A549 (cell line): ENCODE data around the gene SDF2. TPM values are rescaled to one million over a fixed set of nuclear protein-coding genes. Genes with fewer than 3 reads are reported as not detected.

Source experiments
- ATAC-seq, 2 experiments: fragments of 200-7000 bp in 1 of 2; fragments of >200 bp in 1 of 2; cut with Nextera tagmentation in 1 of 2; cut with Tn5 transposase in 1 of 2; 3 replicates each; pipeline versions ENCODE4 v1.8.0 to v1.9.1; 2018 to 2020; ENCODE audit warnings: mild to moderate bottlenecking in 1 of 2, moderate library complexity in 1 of 2
- CTCF ChIA-PET: fragments of 300-600 bp; sonication (Branson Sonifier 250); formaldehyde crosslinking; extraction: SDS; loops from one replicate; lab custom pipeline; 2021; ENCODE audit warnings: antibody characterized with exemption, inconsistent platforms; lab: Yijun Ruan, JAX
- POLR2A ChIA-PET: fragments of 350-600 bp; formaldehyde crosslinking; extraction: SDS; loops from one replicate; lab custom pipeline; 2021; ENCODE audit warnings: antibody characterized with exemption, inconsistent platforms; lab: Yijun Ruan, JAX
- DNase-seq, 2 experiments: peaks; one replicate each; pipeline versions ENCODE4 v3.0.0 to v3.0.0-alpha.2; 2011 to 2016; ENCODE audit warnings: low read depth in 1 of 2, low spot score in 1 of 2
- FAIRE-seq: peaks from 2 replicates; lab custom pipeline; 2011; peaks lifted over from hg19 to GRCh38; lab: Jason Lieb, UNC
- H3K27ac ChIP-seq, 2 experiments: fragments of >200 bp; sonication (Bioruptor Twin); formaldehyde crosslinking; 3 replicates each; pipeline ENCODE4 v1.5.1; 2016 to 2017
- H3K4me1 ChIP-seq: fragments of >200 bp; sonication (Bioruptor Twin); formaldehyde crosslinking; 3 replicates; pipeline ENCODE4 v1.6.1; 2016
- H3K4me2 ChIP-seq: fragments of >200 bp; sonication (Bioruptor Twin); formaldehyde crosslinking; 3 replicates; pipeline ENCODE4 v1.6.1; 2016
- H3K4me3 ChIP-seq: fragments of >200 bp; sonication (Bioruptor Twin); formaldehyde crosslinking; 3 replicates; pipeline ENCODE4 v1.5.1; 2016
- H3K9me3 ChIP-seq: fragments of >200 bp; sonication (Bioruptor Twin); formaldehyde crosslinking; 3 replicates; pipeline ENCODE4 v1.6.1; 2016
- FOSL2 ChIP-seq, 2 experiments: fragments of 450-650 bp in 1 of 2; fragments of >200 bp in 1 of 2; sonication (Bioruptor Twin) in 1 of 2; formaldehyde crosslinking; IDR thresholded peaks; 2 replicates each; pipeline versions ENCODE4 v1.5.0 to v1.6.1; 2016 to 2020; ENCODE audit warnings: mild to moderate bottlenecking in 1 of 2, moderate library complexity in 1 of 2
- FOXS1 ChIP-seq: fragments of 250-450 bp; sonication (Bioruptor Pico); IDR thresholded peaks from 2 replicates; pipeline ENCODE4 v1.5.0; 2020; ENCODE audit warnings: mild to moderate bottlenecking, moderate library complexity
- HDAC2 ChIP-seq: fragments of 200-600 bp; sonication (generic); IDR thresholded peaks from 2 replicates; pipeline ENCODE4 v1.6.1; 2016
- HEYL ChIP-seq: fragments of 250-450 bp; sonication (Bioruptor Pico); IDR thresholded peaks from 2 replicates; pipeline ENCODE4 v1.8.0; 2021; ENCODE audit warnings: mild to moderate bottlenecking, moderate library complexity
- HOXA7 ChIP-seq: fragments of 250-450 bp; sonication (Bioruptor Pico); IDR thresholded peaks from 2 replicates; pipeline ENCODE4 v1.5.0; 2020; ENCODE audit warnings: mild to moderate bottlenecking, moderate library complexity
- HOXB13 ChIP-seq: fragments of 250-450 bp; sonication (Bioruptor Pico); IDR thresholded peaks from 2 replicates; pipeline ENCODE4 v1.5.0; 2020; ENCODE audit warnings: low read depth, mild to moderate bottlenecking, moderate library complexity
- MAFK ChIP-seq: fragments of 450-650 bp; IDR thresholded peaks from 2 replicates; pipeline ENCODE4 v1.6.1; 2014; ENCODE audit not compliant: partially characterized antibody
- NFE2L2 ChIP-seq: fragments of 150-350 bp; conservative IDR thresholded peaks from 2 replicates; pipeline ENCODE4 v1.6.1; 2014; ENCODE audit warnings: low read length
- RNF2 ChIP-seq: fragments of 200-600 bp; sonication (generic); IDR thresholded peaks from 2 replicates; pipeline ENCODE4 v1.6.1; 2016; ENCODE audit warnings: low read depth, mild to moderate bottlenecking, antibody characterized with exemption, moderate library complexity, borderline replicate concordance
- ZSCAN20 ChIP-seq: fragments of 250-450 bp; sonication (Bioruptor Pico); IDR thresholded peaks from 2 replicates; pipeline ENCODE4 v1.8.0; 2022; ENCODE audit warnings: mild to moderate bottlenecking, moderate library complexity
- WGBS: methylation state at CpG from one replicate; pipeline ENCODE4 v1.1.6; 2017; ENCODE audit errors: missing lambda C conversion rate; 5-methylcytosine and 5-hydroxymethylcytosine counted together
- polyA plus RNA-seq, 4 experiments: library from polyadenylated mRNA; depleted of rRNA in 3 of 4; stranded (reverse); fragments of >200 nt; fragmentation: RNase III in 1 of 4; extraction: RNeasy Plus Mini Kit Qiagen cat#74134 plus additional on column Dnase treatment in 1 of 4; gene quantifications; 2 replicates in 3 of 4; 3 replicates in 1 of 4; pipeline ENCODE4 v1.2.3, GENCODE V29; 2011 to 2017
- TF ChIP-seq, protein P1 (sequence below): fragments of >200 bp; sonication (Bioruptor Twin); formaldehyde crosslinking; IDR thresholded peaks from 3 replicates; pipeline ENCODE4 v1.6.1; 2016
- TF ChIP-seq, protein P2 (sequence below): fragments of >200 bp; sonication (Bioruptor Twin); formaldehyde crosslinking; IDR thresholded peaks from 3 replicates; pipeline ENCODE4 v1.5.1; 2016
- TF ChIP-seq, protein P3 (sequence below): fragments of 450-650 bp; IDR thresholded peaks from 2 replicates; pipeline ENCODE4 v1.6.1; 2014; ENCODE audit warnings: antibody characterized with exemption
- TF ChIP-seq, protein P4 (sequence below): IDR thresholded peaks from 2 replicates; pipeline ENCODE4 v1.6.1; 2012; ENCODE audit warnings: low read depth, borderline replicate concordance
- TF ChIP-seq, protein P5 (sequence below): fragments of 250-450 bp; sonication (Bioruptor Pico); IDR thresholded peaks from 2 replicates; pipeline ENCODE4 v1.5.0; 2021; ENCODE audit warnings: mild to moderate bottlenecking, moderate library complexity, borderline replicate concordance
- TF ChIP-seq, protein P6 (sequence below): fragments of 200-600 bp; sonication (generic); IDR thresholded peaks from 2 replicates; pipeline ENCODE4 v1.6.1; 2016; ENCODE audit warnings: antibody characterized with exemption, mild to moderate bottlenecking, moderate library complexity

The SDF2 gene
- polyA plus RNA-seq, 2 of the 4 experiments (the other 2 are of a cell fraction) = 87.9 to 93.8 TPM

DNA sequence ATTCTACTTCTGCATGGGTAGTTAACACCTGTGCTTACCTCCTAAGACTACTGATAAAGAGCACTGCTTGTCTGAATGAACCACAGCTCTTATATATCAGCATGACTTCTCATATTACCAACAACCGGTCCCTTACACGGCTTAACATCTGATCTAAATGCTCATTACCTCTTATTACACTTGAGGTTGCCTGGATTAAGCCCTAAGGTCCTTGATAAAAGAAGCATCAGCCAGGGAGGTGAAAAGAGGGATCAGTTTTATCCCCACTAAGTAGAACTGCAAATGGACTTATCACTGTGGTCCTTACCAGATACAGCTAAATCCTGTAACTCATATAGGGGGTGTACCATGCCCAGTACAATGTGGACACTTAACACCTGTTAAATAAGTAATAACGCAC, 39.5 kb downstream of the SDF2 start:
- H3K4me2 ChIP-seq = no peak overlapping the region
- no peak overlapping the region for H3K4me3 ChIP-seq
- TF ChIP-seq FOSL2 (IDR thresholded peaks at IDR 0.05) (no peak), FOSL2 (CRISPR knock-in tag; IDR thresholded peaks at IDR 0.05) (no peak), HOXB13 (CRISPR knock-in tag) (no peak), HOXA7 (CRISPR knock-in tag) (no peak), HDAC2 (no peak), FOXS1 (CRISPR knock-in tag) (no peak), HEYL (CRISPR knock-in tag) (no peak), MAFK (no peak), NFE2L2 (no peak), RNF2 (no peak), ZSCAN20 (no peak)
- TF ChIP-seq, protein P1, sequence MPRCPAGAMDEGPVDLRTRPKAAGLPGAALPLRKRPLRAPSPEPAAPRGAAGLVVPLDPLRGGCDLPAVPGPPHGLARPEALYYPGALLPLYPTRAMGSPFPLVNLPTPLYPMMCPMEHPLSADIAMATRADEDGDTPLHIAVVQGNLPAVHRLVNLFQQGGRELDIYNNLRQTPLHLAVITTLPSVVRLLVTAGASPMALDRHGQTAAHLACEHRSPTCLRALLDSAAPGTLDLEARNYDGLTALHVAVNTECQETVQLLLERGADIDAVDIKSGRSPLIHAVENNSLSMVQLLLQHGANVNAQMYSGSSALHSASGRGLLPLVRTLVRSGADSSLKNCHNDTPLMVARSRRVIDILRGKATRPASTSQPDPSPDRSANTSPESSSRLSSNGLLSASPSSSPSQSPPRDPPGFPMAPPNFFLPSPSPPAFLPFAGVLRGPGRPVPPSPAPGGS = no peak
- TF ChIP-seq, protein P2, sequence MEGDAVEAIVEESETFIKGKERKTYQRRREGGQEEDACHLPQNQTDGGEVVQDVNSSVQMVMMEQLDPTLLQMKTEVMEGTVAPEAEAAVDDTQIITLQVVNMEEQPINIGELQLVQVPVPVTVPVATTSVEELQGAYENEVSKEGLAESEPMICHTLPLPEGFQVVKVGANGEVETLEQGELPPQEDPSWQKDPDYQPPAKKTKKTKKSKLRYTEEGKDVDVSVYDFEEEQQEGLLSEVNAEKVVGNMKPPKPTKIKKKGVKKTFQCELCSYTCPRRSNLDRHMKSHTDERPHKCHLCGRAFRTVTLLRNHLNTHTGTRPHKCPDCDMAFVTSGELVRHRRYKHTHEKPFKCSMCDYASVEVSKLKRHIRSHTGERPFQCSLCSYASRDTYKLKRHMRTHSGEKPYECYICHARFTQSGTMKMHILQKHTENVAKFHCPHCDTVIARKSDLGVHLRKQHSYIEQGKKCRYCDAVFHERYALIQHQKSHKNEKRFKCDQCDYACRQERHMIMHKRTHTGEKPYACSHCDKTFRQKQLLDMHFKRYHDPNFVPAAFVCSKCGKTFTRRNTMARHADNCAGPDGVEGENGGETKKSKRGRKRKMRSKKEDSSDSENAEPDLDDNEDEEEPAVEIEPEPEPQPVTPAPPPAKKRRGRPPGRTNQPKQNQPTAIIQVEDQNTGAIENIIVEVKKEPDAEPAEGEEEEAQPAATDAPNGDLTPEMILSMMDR = no peak
- TF ChIP-seq, protein P3, sequence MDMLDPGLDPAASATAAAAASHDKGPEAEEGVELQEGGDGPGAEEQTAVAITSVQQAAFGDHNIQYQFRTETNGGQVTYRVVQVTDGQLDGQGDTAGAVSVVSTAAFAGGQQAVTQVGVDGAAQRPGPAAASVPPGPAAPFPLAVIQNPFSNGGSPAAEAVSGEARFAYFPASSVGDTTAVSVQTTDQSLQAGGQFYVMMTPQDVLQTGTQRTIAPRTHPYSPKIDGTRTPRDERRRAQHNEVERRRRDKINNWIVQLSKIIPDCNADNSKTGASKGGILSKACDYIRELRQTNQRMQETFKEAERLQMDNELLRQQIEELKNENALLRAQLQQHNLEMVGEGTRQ = no peak
- TF ChIP-seq, protein P4, sequence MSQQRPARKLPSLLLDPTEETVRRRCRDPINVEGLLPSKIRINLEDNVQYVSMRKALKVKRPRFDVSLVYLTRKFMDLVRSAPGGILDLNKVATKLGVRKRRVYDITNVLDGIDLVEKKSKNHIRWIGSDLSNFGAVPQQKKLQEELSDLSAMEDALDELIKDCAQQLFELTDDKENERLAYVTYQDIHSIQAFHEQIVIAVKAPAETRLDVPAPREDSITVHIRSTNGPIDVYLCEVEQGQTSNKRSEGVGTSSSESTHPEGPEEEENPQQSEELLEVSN = no peak
- TF ChIP-seq, protein P5, sequence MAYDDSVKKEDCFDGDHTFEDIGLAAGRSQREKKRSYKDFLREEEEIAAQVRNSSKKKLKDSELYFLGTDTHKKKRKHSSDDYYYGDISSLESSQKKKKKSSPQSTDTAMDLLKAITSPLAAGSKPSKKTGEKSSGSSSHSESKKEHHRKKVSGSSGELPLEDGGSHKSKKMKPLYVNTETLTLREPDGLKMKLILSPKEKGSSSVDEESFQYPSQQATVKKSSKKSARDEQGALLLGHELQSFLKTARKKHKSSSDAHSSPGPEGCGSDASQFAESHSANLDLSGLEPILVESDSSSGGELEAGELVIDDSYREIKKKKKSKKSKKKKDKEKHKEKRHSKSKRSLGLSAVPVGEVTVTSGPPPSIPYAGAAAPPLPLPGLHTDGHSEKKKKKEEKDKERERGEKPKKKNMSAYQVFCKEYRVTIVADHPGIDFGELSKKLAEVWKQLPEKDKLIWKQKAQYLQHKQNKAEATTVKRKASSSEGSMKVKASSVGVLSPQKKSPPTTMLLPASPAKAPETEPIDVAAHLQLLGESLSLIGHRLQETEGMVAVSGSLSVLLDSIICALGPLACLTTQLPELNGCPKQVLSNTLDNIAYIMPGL (CRISPR knock-in tag) = no peak
- TF ChIP-seq, protein P6, sequence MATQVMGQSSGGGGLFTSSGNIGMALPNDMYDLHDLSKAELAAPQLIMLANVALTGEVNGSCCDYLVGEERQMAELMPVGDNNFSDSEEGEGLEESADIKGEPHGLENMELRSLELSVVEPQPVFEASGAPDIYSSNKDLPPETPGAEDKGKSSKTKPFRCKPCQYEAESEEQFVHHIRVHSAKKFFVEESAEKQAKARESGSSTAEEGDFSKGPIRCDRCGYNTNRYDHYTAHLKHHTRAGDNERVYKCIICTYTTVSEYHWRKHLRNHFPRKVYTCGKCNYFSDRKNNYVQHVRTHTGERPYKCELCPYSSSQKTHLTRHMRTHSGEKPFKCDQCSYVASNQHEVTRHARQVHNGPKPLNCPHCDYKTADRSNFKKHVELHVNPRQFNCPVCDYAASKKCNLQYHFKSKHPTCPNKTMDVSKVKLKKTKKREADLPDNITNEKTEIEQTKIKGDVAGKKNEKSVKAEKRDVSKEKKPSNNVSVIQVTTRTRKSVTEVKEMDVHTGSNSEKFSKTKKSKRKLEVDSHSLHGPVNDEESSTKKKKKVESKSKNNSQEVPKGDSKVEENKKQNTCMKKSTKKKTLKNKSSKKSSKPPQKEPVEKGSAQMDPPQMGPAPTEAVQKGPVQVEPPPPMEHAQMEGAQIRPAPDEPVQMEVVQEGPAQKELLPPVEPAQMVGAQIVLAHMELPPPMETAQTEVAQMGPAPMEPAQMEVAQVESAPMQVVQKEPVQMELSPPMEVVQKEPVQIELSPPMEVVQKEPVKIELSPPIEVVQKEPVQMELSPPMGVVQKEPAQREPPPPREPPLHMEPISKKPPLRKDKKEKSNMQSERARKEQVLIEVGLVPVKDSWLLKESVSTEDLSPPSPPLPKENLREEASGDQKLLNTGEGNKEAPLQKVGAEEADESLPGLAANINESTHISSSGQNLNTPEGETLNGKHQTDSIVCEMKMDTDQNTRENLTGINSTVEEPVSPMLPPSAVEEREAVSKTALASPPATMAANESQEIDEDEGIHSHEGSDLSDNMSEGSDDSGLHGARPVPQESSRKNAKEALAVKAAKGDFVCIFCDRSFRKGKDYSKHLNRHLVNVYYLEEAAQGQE = no peak
- ChIA-PET POLR2A (no interaction called here), CTCF (interaction anchor here (0.6 to 3.7 kb wide), 10 partner anchors 8 to 129 kb away, joined by 3 to 11 read pairs (median 5); partner anchors contain the start of gene BLTP2)
- FAIRE-seq = no peak
- no peak for ATAC-seq
- H3K9me3 ChIP-seq = no peaks in the 10 kb centered on the region
- no peak for DNase-seq
- WGBS = 97% methylated on average over 3 of the region's 3 CpGs
- H3K4me1 ChIP-seq = no peaks in the 10 kb centered on the region
- no peak overlapping the region for H3K27ac ChIP-seq
